ACHN (cell line): ENCODE data around the gene JUND.
A peak's percentile ranks its signal among the peaks of the same experiment; 100 is the strongest.

ENCODE experiments used
- DNase-seq: peaks from one replicate; pipeline ENCODE4 v3.0.0-alpha.2; 2015
- in situ Hi-C: cut with HindIII; loops from 2 replicates; pipeline ENCODE4 v1.10.0; 2017; ENCODE audit warnings: low sequenced_read_pairs, low pct_ligation_motif_present, low pct_unique_long_range_greater_than_20kb

Gene JUND

GRCh38 chr19:18257503-18258470 is 23.6 kb downstream of the JUND start:
- in situ Hi-C loops = no loop called here
- no peak for DNase-seq

- no peak for DNase-seq
These were observed 26.6 kb downstream of the JUND start for GRCh38 chr19:18254546-18255503.

GRCh38 chr19:18253716-18254115 is 27.7 kb downstream of the JUND start:
- DNase-seq = no peak
- in situ Hi-C loops = no loop called here

More at GRCh38 chr19:18254546-18255503, 26.6 kb downstream of the JUND start:
- in situ Hi-C loops = no loop called here

- no peak for DNase-seq
- in situ Hi-C loops = no loop called here
These were observed 28.3 kb downstream of the JUND start for GRCh38 chr19:18253130-18253529.

- in situ Hi-C loops = no loop called here
These were observed 29.1 kb downstream of the JUND start for GRCh38 chr19:18252370-18252717.

GRCh38 chr19:18251587-18252369 is 29.6 kb downstream of the JUND start:
- DNase-seq = peak; percentile 50

More at GRCh38 chr19:18252370-18252717, 29.1 kb downstream of the JUND start:
- no peak for DNase-seq

GRCh38 chr19:18249834-18250233 is 31.6 kb downstream of the JUND start:
- in situ Hi-C loops = no loop called here
- no peak for DNase-seq

More at GRCh38 chr19:18251587-18252369, 29.6 kb downstream of the JUND start:
- in situ Hi-C loops = no loop called here

- in situ Hi-C loops = no loop called here
- DNase-seq = no peak
These were observed 36.1 kb downstream of the JUND start for GRCh38 chr19:18245297-18245696.

GRCh38 chr19:18239303-18239702 is 42.1 kb downstream of the JUND start:
- DNase-seq = no peak
- in situ Hi-C loops = no loop called here

- DNase-seq = no peak
- in situ Hi-C loops = no loop called here
These were observed 47.2 kb downstream of the JUND start for GRCh38 chr19:18234194-18234593.

- peak; percentile 75 for DNase-seq
- in situ Hi-C loops = no loop called here
These were observed 48.1 kb downstream of the JUND start for GRCh38 chr19:18233224-18233825.

- no peak for DNase-seq
- in situ Hi-C loops = no loop called here
These were observed 48.7 kb downstream of the JUND start for GRCh38 chr19:18232540-18233223.

GRCh38 chr19:18231775-18232174 is 49.6 kb downstream of the JUND start:
- in situ Hi-C loops = no loop called here
- DNase-seq = no peak

GRCh38 chr19:18230941-18231734 is 50.3 kb downstream of the JUND start:
- in situ Hi-C loops = no loop called here
- no peak for DNase-seq

GRCh38 chr19:18229915-18230314 is 51.5 kb downstream of the JUND start:
- in situ Hi-C loops = no loop called here
- DNase-seq = no peak
